Thyroid gland (tissue), 4 donors: ENCODE results near the gene HSPB2. TPM values are rescaled to one million over a fixed set of nuclear protein-coding genes. Genes with fewer than 3 reads are reported as not detected.

ENCODE experiments used
- DNase-seq, 2 donors: peaks; one replicate each; pipeline ENCODE4 v3.0.0-alpha.2; 2019
- H3K27ac ChIP-seq, 3 donors: fragments of 200-600 bp; sonication (generic); 1 replicate in 2 of 3; 2 replicates in 1 of 3; pipeline ENCODE4 v1.5.1; 2016 to 2019; ENCODE audit warnings: mild to moderate bottlenecking in 1 of 3, moderate library complexity in 1 of 3
- H3K27me3 ChIP-seq: fragments of 200-600 bp; sonication (generic); one replicate; pipeline ENCODE4 v1.5.1; 2019
- H3K36me3 ChIP-seq, 2 donors: fragments of 200-600 bp; sonication (generic); one replicate each; pipeline ENCODE4 v1.5.1; 2016 to 2019
- H3K4me1 ChIP-seq, 2 donors: fragments of 200-600 bp; sonication (generic); one replicate each; pipeline ENCODE4 v1.5.1; 2017 to 2019
- H3K4me3 ChIP-seq, 3 donors: fragments of 200-600 bp; sonication (generic); replicated peaks in 1 of 3; 1 replicate in 2 of 3; 2 replicates in 1 of 3; pipeline ENCODE4 v1.5.1; 2016; ENCODE audit warnings: mild to moderate bottlenecking in 1 of 3
- H3K9me3 ChIP-seq: fragments of 200-600 bp; sonication (generic); one replicate; pipeline ENCODE4 v1.5.1; 2017
- POLR2A ChIP-seq, 2 donors: fragments of 450-650 bp; IDR thresholded peaks; one replicate each; pipeline ENCODE4 v1.6.1; 2017; ENCODE audit warnings: antibody characterized with exemption in 2 of 2, mild to moderate bottlenecking in 2 of 2, moderate library complexity in 1 of 2
- WGBS, 2 donors: methylation state at CpG; one replicate each; pipeline ENCODE4 v1.1.5; 2017; 5-methylcytosine and 5-hydroxymethylcytosine counted together
- intact Hi-C: fragments of 100-400 bp; cut with DNase I; formaldehyde crosslinking; loops from one replicate; pipeline ENCODE4 v1.15.1; 2023
- total RNA-seq, 4 donors: library from RNA; depleted of rRNA; stranded (reverse); fragments of >200 nt; gene quantifications; one replicate each; pipeline ENCODE4 v1.2.3, GENCODE V29; 2016
- TF ChIP-seq, protein P1 (sequence below), 6 experiments: fragments of 200-600 bp in 3 of 6; fragments of 450-650 bp in 3 of 6; sonication (generic) in 3 of 6; IDR thresholded peaks; one replicate each; pipeline ENCODE4 v1.5.1; 2016 to 2019; ENCODE audit warnings: antibody characterized with exemption in 6 of 6, mild to moderate bottlenecking in 2 of 6, inconsistent platforms in 1 of 6, moderate library complexity in 1 of 6

HSPB2 gene
- total RNA-seq, 4 donors from 2014 or later = 0.22 TPM; not detected in 3

DNA sequence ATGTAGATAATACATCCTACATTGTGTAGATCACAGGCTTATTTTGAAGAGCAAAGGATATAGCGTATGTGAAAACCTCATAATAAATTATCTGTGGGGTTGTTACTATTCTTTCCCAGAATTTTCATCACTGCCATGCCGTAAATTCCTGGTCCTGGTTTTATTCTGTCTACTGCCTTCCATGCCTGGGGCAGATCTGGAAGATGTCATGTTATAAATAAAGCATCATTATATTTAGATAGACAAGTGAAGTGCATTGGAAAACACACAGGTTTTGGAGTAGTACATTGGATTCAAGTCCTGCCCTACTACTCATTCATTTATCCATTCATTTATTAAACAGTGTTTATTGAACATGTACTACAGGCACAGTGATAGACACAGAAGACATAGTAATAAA is 8.4 kb downstream of the HSPB2 start:
- 75 to 95% methylated on average over 2 of the region's 2 CpGs for WGBS, 2 donors
- Histone ChIP-seq H3K27me3 (no peaks in the 10 kb centered on the region), H3K4me1 (peaks cover 50 to 63% of the 10 kb centered on the region in 2 donors), H3K9me3 (no peaks in the 10 kb centered on the region), H3K27ac (peak overlapping the region in 1 of 3 donors; percentile 94), H3K36me3 (no peaks in the 10 kb centered on the region), H3K4me3 (no peak overlapping the region)
- TF ChIP-seq, protein P1, sequence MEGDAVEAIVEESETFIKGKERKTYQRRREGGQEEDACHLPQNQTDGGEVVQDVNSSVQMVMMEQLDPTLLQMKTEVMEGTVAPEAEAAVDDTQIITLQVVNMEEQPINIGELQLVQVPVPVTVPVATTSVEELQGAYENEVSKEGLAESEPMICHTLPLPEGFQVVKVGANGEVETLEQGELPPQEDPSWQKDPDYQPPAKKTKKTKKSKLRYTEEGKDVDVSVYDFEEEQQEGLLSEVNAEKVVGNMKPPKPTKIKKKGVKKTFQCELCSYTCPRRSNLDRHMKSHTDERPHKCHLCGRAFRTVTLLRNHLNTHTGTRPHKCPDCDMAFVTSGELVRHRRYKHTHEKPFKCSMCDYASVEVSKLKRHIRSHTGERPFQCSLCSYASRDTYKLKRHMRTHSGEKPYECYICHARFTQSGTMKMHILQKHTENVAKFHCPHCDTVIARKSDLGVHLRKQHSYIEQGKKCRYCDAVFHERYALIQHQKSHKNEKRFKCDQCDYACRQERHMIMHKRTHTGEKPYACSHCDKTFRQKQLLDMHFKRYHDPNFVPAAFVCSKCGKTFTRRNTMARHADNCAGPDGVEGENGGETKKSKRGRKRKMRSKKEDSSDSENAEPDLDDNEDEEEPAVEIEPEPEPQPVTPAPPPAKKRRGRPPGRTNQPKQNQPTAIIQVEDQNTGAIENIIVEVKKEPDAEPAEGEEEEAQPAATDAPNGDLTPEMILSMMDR (IDR thresholded peaks at IDR 0.05) = no peak
- TF ChIP-seq POLR2A (IDR thresholded peaks at IDR 0.05) = no peak
- no peak for DNase-seq
- intact Hi-C loops = no loop called here

DNA sequence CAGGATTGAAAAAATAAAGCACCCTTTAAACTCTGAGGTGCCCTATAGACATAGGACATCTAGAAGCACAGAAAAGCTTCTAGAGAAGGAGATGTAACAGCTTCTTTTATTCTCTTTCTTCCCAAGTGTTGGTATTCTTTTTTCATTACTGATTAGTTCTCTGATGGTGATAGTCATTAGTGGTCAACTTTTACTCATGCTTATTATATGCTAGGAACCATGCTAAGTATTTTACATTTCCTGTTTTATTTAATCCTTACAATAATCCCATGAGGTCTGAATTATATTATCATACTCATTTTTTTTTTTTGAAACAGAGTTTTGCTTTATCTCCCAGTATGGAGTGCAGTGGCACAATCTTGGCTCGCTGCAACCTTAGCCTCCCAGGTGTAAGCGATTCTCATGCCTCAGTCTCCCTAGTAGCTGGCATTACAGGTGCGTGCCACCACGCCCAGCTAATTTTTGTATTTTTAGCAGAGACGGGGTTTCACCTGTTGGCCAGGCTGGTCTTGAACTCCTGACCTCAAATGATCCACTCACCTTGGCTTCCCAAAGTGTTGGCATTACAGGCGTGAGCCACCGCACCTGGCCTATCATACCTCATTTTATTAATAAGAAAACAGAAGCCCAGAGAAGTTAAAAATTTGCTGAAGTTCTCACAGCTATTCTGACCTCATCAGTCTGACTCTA is 9.2 kb downstream of the HSPB2 start:
- DNase-seq = no peak
- TF ChIP-seq, protein P1 (IDR thresholded peaks at IDR 0.05) = no peak
- no peak for TF ChIP-seq POLR2A (IDR thresholded peaks at IDR 0.05)
- Histone ChIP-seq H3K4me3 (no peak overlapping the region), H3K9me3 (no peaks in the 10 kb centered on the region), H3K4me1 (peaks cover 46 to 62% of the 10 kb centered on the region in 2 donors), H3K27ac (peak overlapping the region; percentile 83 to 95 (median 94)), H3K36me3 (no peaks in the 10 kb centered on the region), H3K27me3 (no peaks in the 10 kb centered on the region)
- intact Hi-C loops = no loop called here
- WGBS, 2 donors = 88 to 93% methylated on average over 7 of the region's 7 CpGs

DNA sequence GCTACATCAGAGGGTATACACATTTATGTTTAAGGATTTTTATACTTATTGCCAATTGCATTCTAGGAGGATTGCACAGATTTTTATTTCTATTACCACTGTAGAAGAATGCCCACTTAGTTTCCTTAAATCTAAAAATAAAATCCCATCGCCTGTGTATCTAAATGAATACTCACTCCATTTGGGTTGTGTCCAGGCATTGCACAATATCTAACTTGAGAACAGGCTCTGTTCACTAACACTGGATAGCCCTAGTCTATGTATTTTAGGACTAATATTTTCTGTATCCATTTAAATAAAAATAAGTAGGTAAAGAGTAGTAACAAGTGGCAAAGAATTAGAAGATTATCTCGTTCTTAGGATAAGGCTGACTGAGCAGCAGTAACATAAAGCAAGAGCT is 10.3 kb downstream of the HSPB2 start:
- H3K27me3 ChIP-seq = no peaks in the 10 kb centered on the region
- intact Hi-C loops = no loop called here
- 3 to 4% methylated on average over 2 of the region's 2 CpGs for WGBS, 2 donors
- H3K4me1 ChIP-seq = peaks cover 39 to 57% of the 10 kb centered on the region in 2 donors
- H3K4me3 ChIP-seq = no peak overlapping the region
- peak; percentile 63 to 69 for DNase-seq
- H3K27ac ChIP-seq = peak overlapping the region; percentile 83 to 95 (median 94)
- no peak for TF ChIP-seq POLR2A (IDR thresholded peaks at IDR 0.05)
- TF ChIP-seq, protein P1 (IDR thresholded peaks at IDR 0.05) = no peak
- H3K9me3 ChIP-seq = no peaks in the 10 kb centered on the region
- no peaks in the 10 kb centered on the region for H3K36me3 ChIP-seq

DNA sequence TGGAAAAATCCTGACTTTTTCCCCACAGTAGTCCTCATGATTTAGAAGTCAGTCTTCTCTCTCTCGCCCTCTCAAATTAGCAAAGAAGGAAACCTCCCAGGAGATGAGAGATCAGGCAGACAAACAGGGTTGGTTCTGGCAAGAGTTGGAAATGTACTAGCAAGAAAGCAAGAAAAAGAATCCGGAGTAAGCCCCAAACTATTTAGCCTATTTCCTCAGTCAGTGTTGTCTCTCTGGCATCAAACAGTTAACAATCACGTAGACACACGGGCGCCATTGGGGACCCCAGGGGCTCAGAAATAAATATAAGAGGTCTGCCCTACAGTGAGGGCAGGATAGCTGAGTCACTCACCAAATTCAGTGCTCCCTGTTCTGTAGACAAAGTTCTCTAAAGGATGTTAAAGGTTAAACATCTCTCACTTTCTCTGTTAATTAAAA is 10.8 kb downstream of the HSPB2 start:
- DNase-seq = no peak
- no peak overlapping the region for H3K4me3 ChIP-seq
- no peaks in the 10 kb centered on the region for H3K27me3 ChIP-seq
- no peaks in the 10 kb centered on the region for H3K9me3 ChIP-seq
- WGBS, 2 donors = 14 to 29% methylated on average over 5 of the region's 5 CpGs
- no peaks in the 10 kb centered on the region for H3K36me3 ChIP-seq
- no peak for TF ChIP-seq POLR2A (IDR thresholded peaks at IDR 0.05)
- TF ChIP-seq, protein P1 (IDR thresholded peaks at IDR 0.05) = no peak
- peak overlapping the region; percentile 83 to 95 (median 94) for H3K27ac ChIP-seq
- intact Hi-C loops = no loop called here
- H3K4me1 ChIP-seq = peaks cover 34 to 51% of the 10 kb centered on the region in 2 donors

DNA sequence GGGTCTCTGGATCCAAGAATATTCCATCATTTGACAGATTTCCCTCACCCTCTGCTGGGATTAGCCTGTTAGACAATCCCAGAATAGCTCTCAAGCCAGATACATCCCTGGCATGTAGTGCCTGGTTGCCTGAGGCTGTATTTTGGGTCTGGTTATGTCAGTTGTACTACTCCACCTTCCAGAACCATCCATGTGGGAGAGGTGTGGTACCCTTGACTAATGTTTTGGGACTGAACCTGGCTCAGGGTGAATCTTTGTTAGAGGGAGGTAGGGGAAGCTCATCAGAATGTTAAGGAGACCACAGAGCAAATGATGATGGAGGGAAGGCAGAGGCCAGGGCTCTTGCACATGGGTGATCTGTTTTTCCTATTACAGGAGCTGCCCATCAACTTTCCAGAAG is 11.4 kb downstream of the HSPB2 start:
- Histone ChIP-seq H3K4me1 (peaks cover 33 to 50% of the 10 kb centered on the region in 2 donors), H3K27ac (peak overlapping the region; percentile 83 to 95 (median 94)), H3K9me3 (no peaks in the 10 kb centered on the region), H3K27me3 (no peaks in the 10 kb centered on the region), H3K36me3 (no peaks in the 10 kb centered on the region), H3K4me3 (no peak overlapping the region)
- TF ChIP-seq POLR2A (IDR thresholded peaks at IDR 0.05) = no peak
- TF ChIP-seq, protein P1 (IDR thresholded peaks at IDR 0.05) = no peak
- intact Hi-C loops = no loop called here
- no peak for DNase-seq
